ENCODE data around the gene SRSF11.
"Not testable (repeated sequence)": the region's sequence is repeated elsewhere in the genome, so short reads cannot be mapped to it uniquely, and the experiment has no call there.

Gene SRSF11

DNA sequence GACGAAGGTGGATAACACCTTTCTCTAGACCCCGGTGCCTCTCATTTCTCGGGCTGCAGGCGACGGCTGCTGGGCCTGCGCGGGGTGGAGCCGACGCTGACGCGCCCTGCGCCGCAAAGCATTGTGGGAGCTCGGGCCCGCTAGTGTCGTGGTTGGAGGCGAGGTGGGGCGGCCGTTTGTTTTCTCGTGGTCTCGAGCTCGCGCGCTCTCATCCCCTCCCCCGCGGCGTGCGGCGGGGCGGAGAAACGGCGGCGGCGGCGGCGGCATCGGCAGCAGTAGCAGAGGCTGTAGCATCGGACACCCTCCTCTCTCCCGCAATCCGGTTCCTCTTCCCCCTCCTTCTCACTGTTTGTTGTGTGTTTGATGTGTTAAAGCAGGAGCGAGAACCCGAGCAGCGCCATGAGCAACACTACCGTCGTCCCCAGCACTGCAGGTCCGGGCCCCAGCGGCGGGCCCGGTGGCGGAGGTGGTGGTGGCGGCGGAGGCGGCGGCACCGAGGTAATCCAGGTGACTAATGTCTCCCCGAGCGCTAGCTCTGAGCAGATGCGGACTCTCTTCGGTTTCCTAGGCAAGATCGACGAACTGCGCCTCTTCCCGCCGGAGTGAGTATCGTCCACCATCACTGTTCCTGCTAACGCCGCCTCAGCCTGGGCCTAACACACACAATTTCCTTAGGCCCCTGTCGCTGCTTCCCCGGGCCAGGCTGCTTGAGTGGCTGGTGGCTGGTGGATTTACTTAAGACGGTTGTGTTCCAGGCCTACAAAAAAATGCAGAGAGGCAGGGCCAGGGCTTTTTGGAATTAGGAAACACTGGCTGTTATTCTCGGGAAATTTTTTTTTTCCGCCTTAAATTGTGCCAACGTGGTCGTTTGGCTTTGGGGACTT is at the start of gene SRSF11:
Gene SRSF11 (plus strand): TSS at position 143 of the 884 bp plus-strand sequence. CDS start 257 bp downstream, at position 400.
- peak within 1 kb of the TSS; percentile 86 for H3K27ac ChIP-seq (ENCODE audit: low read depth, low read length)
- H3K36me3 ChIP-seq (ENCODE audit: insufficient read depth, low read length) = peaks cover 14% of the 10 kb centered on the region
- no peaks in the 10 kb centered on the region for H3K27me3 ChIP-seq (ENCODE audit: control insufficient read depth in 1 of 2, insufficient read depth in 2 of 2, low read length in 2 of 2)
- peak within 1 kb of the TSS; percentile 81 for H3K9ac ChIP-seq (ENCODE audit: low read length)
- H3K9me3 ChIP-seq (ENCODE audit: low read length) = no peaks in the 10 kb centered on the region
- peak within 1 kb of the TSS; percentile 63 to 73 for H3K4me3 ChIP-seq (ENCODE audit: low read depth in 1 of 2, low read length in 2 of 2)
- peaks cover 30% of the 10 kb centered on the region for H3K4me1 ChIP-seq (ENCODE audit: insufficient read depth, low read length)

DNA sequence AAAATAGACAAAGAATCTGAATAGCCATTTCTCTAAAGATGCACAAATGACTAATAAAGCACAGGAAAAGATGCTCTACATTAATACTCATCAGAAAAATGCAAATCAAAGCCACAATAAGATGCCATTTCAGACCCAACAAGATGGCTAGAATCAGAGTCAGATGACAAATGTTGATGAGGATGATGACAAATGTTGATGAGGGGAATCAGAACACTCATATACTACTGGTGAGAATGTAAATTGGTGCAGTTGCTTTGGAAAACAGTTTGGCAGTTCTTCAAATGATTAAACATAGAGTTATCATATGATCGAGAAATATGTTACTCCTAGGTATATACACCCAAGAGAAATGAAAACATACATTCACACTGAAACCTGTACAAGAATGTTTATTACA is 49.7 kb upstream of the SRSF11 start:
- H3K4me3 ChIP-seq (ENCODE audit: low read depth in 1 of 2, low read length in 2 of 2) = no peak overlapping the region
- peaks cover 5% of the 10 kb centered on the region for H3K36me3 ChIP-seq (ENCODE audit: insufficient read depth, low read length)
- H3K27ac ChIP-seq (ENCODE audit: low read depth, low read length) = no peak overlapping the region
- H3K9me3 ChIP-seq (ENCODE audit: low read length) = no peaks in the 10 kb centered on the region
- no peak overlapping the region for H3K9ac ChIP-seq (ENCODE audit: low read length)
- H3K27me3 ChIP-seq (ENCODE audit: control insufficient read depth in 1 of 2, insufficient read depth in 2 of 2, low read length in 2 of 2) = no peaks in the 10 kb centered on the region
- H3K4me1 ChIP-seq (ENCODE audit: insufficient read depth, low read length) = no peaks in the 10 kb centered on the region

DNA sequence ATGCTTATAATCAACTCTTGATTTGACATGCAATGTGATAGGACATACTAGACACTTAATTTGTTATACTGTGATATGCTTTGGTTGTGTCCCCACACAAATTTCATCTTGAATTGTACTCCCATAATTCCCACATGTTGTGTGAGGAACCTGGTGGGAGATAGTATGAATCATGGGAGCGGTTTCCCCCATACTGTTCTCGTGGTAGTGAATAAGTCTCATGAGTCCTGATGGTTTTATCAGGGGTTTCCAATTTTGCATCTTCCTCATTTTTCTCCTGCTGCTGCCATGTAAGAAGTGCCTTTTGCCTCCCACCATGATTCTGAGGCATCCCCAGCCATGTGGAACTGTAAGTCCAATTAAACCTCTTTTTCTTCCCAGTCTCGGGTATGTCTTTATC is 36.0 kb upstream of the SRSF11 start:
- H3K27ac ChIP-seq (ENCODE audit: low read depth, low read length); H3K36me3 ChIP-seq (ENCODE audit: insufficient read depth, low read length); H3K4me3 ChIP-seq (ENCODE audit: low read depth in 1 of 2, low read length in 2 of 2); H3K27me3 ChIP-seq (ENCODE audit: control insufficient read depth in 1 of 2, insufficient read depth in 2 of 2, low read length in 2 of 2); H3K9me3 ChIP-seq (ENCODE audit: low read length); H3K9ac ChIP-seq (ENCODE audit: low read length); H3K4me1 ChIP-seq (ENCODE audit: insufficient read depth, low read length): not testable (repeated sequence)

GRCh38 chr1:70188522-70188921 is 32.7 kb upstream of the SRSF11 start:
- H3K36me3 ChIP-seq (ENCODE audit: insufficient read depth, low read length) = peaks cover 3% of the 10 kb centered on the region
- H3K4me1 ChIP-seq (ENCODE audit: insufficient read depth, low read length) = no peaks in the 10 kb centered on the region
- H3K9me3 ChIP-seq (ENCODE audit: low read length) = no peaks in the 10 kb centered on the region
- no peaks in the 10 kb centered on the region for H3K27me3 ChIP-seq (ENCODE audit: control insufficient read depth in 1 of 2, insufficient read depth in 2 of 2, low read length in 2 of 2)
- H3K27ac ChIP-seq (ENCODE audit: low read depth, low read length) = no peak overlapping the region
- H3K4me3 ChIP-seq (ENCODE audit: low read depth in 1 of 2, low read length in 2 of 2) = no peak overlapping the region
- H3K9ac ChIP-seq (ENCODE audit: low read length) = no peak overlapping the region

GRCh38 chr1:70190180-70190579 is 31.0 kb upstream of the SRSF11 start:
- no peak overlapping the region for H3K27ac ChIP-seq (ENCODE audit: low read depth, low read length)
- no peak overlapping the region for H3K9ac ChIP-seq (ENCODE audit: low read length)
- H3K4me1 ChIP-seq (ENCODE audit: insufficient read depth, low read length) = no peaks in the 10 kb centered on the region
- no peaks in the 10 kb centered on the region for H3K27me3 ChIP-seq (ENCODE audit: control insufficient read depth in 1 of 2, insufficient read depth in 2 of 2, low read length in 2 of 2)
- H3K9me3 ChIP-seq (ENCODE audit: low read length) = no peaks in the 10 kb centered on the region
- no peaks in the 10 kb centered on the region for H3K36me3 ChIP-seq (ENCODE audit: insufficient read depth, low read length)
- H3K4me3 ChIP-seq (ENCODE audit: low read depth in 1 of 2, low read length in 2 of 2) = no peak overlapping the region

DNA sequence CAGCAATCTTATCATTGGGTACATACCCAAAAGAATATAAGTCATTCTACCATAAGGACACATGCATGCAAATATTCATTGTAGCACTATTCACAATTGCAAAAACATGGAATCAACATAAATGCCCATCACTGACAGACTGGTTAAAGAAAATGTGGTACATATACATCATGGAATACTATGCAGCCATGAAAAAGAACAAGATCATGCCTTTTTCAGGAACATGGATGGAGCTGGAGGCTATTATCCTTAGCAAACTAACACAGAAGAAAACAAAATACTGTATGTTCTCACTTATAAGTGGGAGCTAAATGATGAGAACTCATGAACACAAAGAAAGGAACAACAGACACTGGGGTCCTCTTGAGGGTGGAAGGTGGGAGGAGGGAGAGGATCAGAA is 28.7 kb upstream of the SRSF11 start:
- not testable (repeated sequence) for H3K4me1 ChIP-seq (ENCODE audit: insufficient read depth, low read length); H3K27me3 ChIP-seq (ENCODE audit: control insufficient read depth in 1 of 2, insufficient read depth in 2 of 2, low read length in 2 of 2); H3K4me3 ChIP-seq (ENCODE audit: low read depth in 1 of 2, low read length in 2 of 2); H3K9me3 ChIP-seq (ENCODE audit: low read length); H3K36me3 ChIP-seq (ENCODE audit: insufficient read depth, low read length); H3K27ac ChIP-seq (ENCODE audit: low read depth, low read length); H3K9ac ChIP-seq (ENCODE audit: low read length)

GRCh38 chr1:70194601-70195000 is 26.6 kb upstream of the SRSF11 start:
- Histone ChIP-seq H3K4me3 (ENCODE audit: low read depth in 1 of 2, low read length in 2 of 2) (no peak overlapping the region), H3K27ac (ENCODE audit: low read depth, low read length) (no peak overlapping the region), H3K9me3 (ENCODE audit: low read length) (no peaks in the 10 kb centered on the region), H3K9ac (ENCODE audit: low read length) (no peak overlapping the region), H3K4me1 (ENCODE audit: insufficient read depth, low read length) (no peaks in the 10 kb centered on the region), H3K27me3 (ENCODE audit: control insufficient read depth in 1 of 2, insufficient read depth in 2 of 2, low read length in 2 of 2) (no peaks in the 10 kb centered on the region), H3K36me3 (ENCODE audit: insufficient read depth, low read length) (no peaks in the 10 kb centered on the region)

DNA sequence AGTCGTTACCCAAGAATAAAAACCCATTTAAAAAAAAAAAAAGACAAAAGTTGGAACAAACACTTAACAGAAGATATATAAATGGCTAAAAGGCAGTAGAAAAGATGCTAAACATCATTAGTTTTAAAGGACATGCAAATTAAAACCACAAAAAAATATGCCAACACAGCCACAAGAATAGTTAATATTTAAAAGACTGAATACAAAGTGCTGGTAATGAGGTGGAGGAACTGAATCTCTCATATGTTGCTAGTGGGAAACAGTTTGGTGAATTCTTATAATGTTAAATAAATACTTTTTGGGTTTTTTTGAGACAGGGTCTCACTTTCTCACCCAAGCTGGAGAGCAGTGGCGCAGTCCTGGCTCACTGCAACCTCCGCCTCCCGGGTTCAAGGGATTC is 25.8 kb upstream of the SRSF11 start:
- Histone ChIP-seq H3K4me1 (ENCODE audit: insufficient read depth, low read length) (no peaks in the 10 kb centered on the region), H3K36me3 (ENCODE audit: insufficient read depth, low read length) (no peaks in the 10 kb centered on the region), H3K27me3 (ENCODE audit: control insufficient read depth in 1 of 2, insufficient read depth in 2 of 2, low read length in 2 of 2) (no peaks in the 10 kb centered on the region), H3K4me3 (ENCODE audit: low read depth in 1 of 2, low read length in 2 of 2) (no peak overlapping the region), H3K9ac (ENCODE audit: low read length) (no peak overlapping the region), H3K27ac (ENCODE audit: low read depth, low read length) (no peak overlapping the region), H3K9me3 (ENCODE audit: low read length) (no peaks in the 10 kb centered on the region)

- no peak overlapping the region for H3K4me3 ChIP-seq (ENCODE audit: low read depth in 1 of 2, low read length in 2 of 2)
- H3K27me3 ChIP-seq (ENCODE audit: control insufficient read depth in 1 of 2, insufficient read depth in 2 of 2, low read length in 2 of 2) = no peaks in the 10 kb centered on the region
- H3K36me3 ChIP-seq (ENCODE audit: insufficient read depth, low read length) = no peaks in the 10 kb centered on the region
- no peak overlapping the region for H3K27ac ChIP-seq (ENCODE audit: low read depth, low read length)
- no peak overlapping the region for H3K9ac ChIP-seq (ENCODE audit: low read length)
- no peaks in the 10 kb centered on the region for H3K4me1 ChIP-seq (ENCODE audit: insufficient read depth, low read length)
- H3K9me3 ChIP-seq (ENCODE audit: low read length) = no peaks in the 10 kb centered on the region
Observed at GRCh38 chr1:70196333-70196732, 24.8 kb upstream of the SRSF11 start.

- Histone ChIP-seq H3K36me3 (ENCODE audit: insufficient read depth, low read length) (no peaks in the 10 kb centered on the region), H3K9me3 (ENCODE audit: low read length) (no peaks in the 10 kb centered on the region), H3K9ac (ENCODE audit: low read length) (no peak overlapping the region), H3K27ac (ENCODE audit: low read depth, low read length) (no peak overlapping the region), H3K4me1 (ENCODE audit: insufficient read depth, low read length) (peaks cover 14% of the 10 kb centered on the region), H3K4me3 (ENCODE audit: low read depth in 1 of 2, low read length in 2 of 2) (no peak overlapping the region), H3K27me3 (ENCODE audit: control insufficient read depth in 1 of 2, insufficient read depth in 2 of 2, low read length in 2 of 2) (no peaks in the 10 kb centered on the region)
Observed at GRCh38 chr1:70200065-70200464, 21.1 kb upstream of the SRSF11 start.

- H3K27ac ChIP-seq (ENCODE audit: low read depth, low read length) = no peak overlapping the region
- peaks cover 24% of the 10 kb centered on the region for H3K4me1 ChIP-seq (ENCODE audit: insufficient read depth, low read length)
- H3K4me3 ChIP-seq (ENCODE audit: low read depth in 1 of 2, low read length in 2 of 2) = no peak overlapping the region
- H3K9ac ChIP-seq (ENCODE audit: low read length) = no peak overlapping the region
- no peaks in the 10 kb centered on the region for H3K36me3 ChIP-seq (ENCODE audit: insufficient read depth, low read length)
- H3K9me3 ChIP-seq (ENCODE audit: low read length) = no peaks in the 10 kb centered on the region
- H3K27me3 ChIP-seq (ENCODE audit: control insufficient read depth in 1 of 2, insufficient read depth in 2 of 2, low read length in 2 of 2) = no peaks in the 10 kb centered on the region
Observed at GRCh38 chr1:70202173-70202758, 18.9 kb upstream of the SRSF11 start.

DNA sequence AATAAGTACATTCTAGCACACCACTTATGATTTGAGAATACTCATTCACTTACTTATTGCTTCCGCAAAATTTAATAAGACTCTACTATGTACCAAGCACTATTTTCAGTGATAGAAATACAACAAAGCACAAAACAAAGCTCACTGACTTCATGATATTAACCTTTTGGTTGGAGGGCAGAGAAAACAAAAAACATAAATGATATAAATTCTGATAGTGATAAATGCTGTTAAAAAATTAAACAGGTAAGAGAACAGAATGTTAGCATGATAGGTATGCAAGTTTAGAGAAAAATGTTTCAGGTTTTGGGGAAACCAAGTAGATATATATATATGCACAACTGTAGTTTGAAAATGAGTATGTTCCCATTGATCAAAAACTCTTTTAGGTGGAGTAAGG is 17.0 kb upstream of the SRSF11 start:
- Histone ChIP-seq H3K4me3 (ENCODE audit: low read depth in 1 of 2, low read length in 2 of 2) (peak overlapping the region in 1 of 2 donors; percentile 90), H3K9me3 (ENCODE audit: low read length) (no peaks in the 10 kb centered on the region), H3K36me3 (ENCODE audit: insufficient read depth, low read length) (no peaks in the 10 kb centered on the region), H3K27me3 (ENCODE audit: control insufficient read depth in 1 of 2, insufficient read depth in 2 of 2, low read length in 2 of 2) (no peaks in the 10 kb centered on the region), H3K9ac (ENCODE audit: low read length) (no peak overlapping the region), H3K27ac (ENCODE audit: low read depth, low read length) (no peak overlapping the region), H3K4me1 (ENCODE audit: insufficient read depth, low read length) (peaks cover 36% of the 10 kb centered on the region)
